Activated naive CD4-positive, alpha-beta T cell (primary cell): ENCODE results near the gene DHX8.
"Not testable (repeated sequence)": the region's sequence is repeated elsewhere in the genome, so short reads cannot be mapped to it uniquely, and the experiment has no call there.

Source experiments
- DNase-seq, 4 experiments: peaks; one replicate each; lab custom pipeline; 2025; lab: John Stamatoyannopoulos, UW

Gene DHX8

DNA sequence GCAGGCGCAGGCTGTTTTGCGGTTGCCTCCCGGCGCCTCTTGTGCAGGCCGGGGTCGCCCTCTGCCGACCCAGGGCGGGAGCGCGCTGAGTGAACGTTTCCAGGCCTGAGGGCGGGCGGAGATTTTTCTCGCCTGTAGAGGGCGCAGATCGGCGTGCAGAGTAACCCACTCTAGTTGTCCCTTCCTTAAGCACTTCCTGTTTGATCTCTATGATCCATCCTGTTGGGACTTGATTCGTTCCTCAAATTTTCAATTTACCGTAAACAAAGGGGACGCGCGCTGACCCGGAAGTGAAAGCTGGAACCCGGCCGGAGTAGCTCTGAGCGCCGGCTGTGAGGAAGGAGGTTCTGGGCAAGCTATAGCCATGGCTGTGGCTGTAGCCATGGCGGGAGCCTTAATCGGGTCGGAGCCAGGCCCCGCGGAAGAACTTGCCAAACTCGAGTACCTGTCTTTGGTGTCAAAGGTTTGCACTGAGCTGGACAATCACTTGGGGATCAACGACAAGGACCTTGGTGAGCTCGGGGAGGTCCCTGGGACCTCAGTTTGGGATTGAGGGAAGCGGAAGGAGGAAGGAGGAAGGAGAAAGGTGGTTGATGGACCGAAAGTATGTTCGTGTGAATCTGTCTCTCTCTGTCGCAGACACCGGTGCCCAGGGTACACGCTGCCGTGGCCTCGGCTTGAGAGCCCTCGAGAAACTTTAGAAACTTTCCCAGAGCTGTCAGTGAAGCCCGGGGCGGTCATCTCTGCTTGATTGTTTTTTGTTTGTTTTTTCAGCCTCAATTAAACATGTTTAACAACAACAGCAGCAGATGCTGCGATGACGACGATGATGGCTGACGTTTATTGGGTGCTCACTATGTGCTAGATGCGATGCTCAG, at the start of gene DHX8:
Gene DHX8 (plus strand): TSS at position 302 of the 878 bp plus-strand sequence. CDS start 63 bp downstream, at position 365.
- DNase-seq, result peak; percentile 96 to 98 (median 96)

GRCh38 chr17:43434902-43435319, 48.9 kb upstream of the DHX8 start:
- DNase-seq, result no peak

GRCh38 chr17:43437756-43438155, 46.0 kb upstream of the DHX8 start:
- DNase-seq, result no peak

- no peak for DNase-seq
These were observed 45.1 kb upstream of the DHX8 start for GRCh38 chr17:43438626-43439025.

- no peak for DNase-seq
These were observed 44.7 kb upstream of the DHX8 start for GRCh38 chr17:43439041-43439440.

DNA sequence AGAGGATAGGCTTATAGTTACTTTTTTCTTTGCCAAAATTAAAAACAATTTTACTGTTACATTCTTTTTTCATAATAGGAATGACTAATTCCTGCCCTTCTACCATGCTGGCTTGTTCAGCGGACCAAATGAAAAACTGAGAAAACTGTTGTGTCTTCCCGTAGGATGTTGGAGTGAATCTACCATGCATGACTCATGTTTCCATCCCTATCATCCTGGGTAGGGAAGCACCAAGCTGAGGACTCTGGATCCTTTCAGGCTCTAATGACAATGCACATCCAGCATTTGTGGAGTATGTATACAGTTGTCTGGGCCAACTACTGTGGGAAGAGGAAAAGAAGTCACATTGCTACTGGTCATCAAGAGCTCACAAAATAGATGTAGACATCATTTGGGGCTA, 41.1 kb upstream of the DHX8 start:
- no peak for DNase-seq

DNA sequence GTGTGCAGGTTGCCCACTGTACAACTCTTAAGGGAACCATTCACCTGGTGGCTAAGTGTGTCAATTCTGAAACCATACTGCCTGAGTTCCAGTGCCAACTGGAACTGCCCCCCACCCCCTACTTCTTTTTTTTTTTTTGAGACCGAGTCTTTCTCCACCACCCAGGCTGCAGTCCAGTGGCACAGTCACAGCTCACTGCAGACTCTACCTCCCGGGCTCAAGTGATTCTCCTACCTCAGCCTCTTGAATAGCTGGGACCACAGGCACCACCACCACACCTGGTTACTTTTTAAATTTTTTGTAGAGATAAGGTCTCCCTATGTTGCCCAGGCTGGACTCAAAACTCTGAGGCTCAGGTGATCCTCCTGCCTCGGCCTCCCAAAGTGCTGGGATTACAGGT, 40.4 kb upstream of the DHX8 start:
- DNase-seq, result no peak

DNA sequence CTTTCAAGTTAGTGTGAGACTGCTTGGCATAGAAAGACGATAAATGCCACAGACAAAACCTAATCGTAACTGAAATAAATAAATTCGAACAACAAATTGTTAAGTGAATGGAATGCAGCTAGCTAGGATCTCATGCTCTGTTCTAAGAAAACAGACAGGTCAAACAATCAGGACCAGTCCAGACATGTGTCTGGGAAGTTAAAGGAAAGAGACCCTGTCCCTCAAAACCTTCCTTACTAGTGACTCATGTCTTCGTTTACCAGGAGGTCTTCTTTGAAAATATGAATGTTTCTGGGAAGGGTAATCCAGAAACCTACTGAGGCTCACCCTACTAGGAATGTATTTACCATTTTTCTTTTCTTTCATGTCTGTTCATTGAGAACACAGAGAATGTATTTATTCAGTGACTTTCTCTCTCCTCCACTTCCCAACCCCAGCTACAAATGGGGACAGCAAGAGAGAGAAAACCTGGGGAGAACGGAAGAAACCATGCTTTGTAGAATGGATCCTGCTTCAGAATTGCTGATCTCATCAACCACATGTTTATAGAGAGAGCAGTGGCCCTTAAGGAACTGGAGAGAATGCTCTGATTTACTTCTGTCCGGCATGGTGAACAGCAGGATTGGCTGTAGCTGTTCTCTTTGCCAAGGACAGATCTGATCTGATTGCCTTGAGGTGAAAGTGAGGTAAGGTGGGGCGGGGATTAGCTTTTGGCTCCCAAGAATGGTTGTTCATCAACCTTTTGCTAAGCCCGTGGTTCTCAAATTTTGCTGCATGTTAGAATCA, 39.4 kb upstream of the DHX8 start:
- DNase-seq, result no peak

- DNase-seq, result no peak
These were observed 38.7 kb upstream of the DHX8 start for GRCh38 chr17:43445009-43445589.

DNA sequence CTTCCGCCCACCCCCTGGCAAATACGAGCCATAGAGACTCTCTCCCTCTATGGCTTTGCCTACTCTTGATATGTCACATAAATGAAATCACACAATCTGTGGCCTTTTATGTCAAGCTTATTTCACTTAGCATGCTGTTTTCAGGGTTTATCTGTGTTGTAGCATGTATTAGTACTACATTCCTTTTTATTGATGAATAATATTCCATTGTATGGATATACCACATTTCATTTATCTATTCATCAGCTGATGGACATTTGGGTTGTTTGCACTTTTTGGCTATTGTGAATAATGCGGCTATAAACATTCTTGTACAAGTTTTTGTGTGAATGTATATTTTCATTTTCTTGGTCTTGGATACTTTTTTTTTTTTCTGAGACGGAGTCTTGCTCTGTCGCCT, 37.0 kb upstream of the DHX8 start:
- no peak for DNase-seq

DNA sequence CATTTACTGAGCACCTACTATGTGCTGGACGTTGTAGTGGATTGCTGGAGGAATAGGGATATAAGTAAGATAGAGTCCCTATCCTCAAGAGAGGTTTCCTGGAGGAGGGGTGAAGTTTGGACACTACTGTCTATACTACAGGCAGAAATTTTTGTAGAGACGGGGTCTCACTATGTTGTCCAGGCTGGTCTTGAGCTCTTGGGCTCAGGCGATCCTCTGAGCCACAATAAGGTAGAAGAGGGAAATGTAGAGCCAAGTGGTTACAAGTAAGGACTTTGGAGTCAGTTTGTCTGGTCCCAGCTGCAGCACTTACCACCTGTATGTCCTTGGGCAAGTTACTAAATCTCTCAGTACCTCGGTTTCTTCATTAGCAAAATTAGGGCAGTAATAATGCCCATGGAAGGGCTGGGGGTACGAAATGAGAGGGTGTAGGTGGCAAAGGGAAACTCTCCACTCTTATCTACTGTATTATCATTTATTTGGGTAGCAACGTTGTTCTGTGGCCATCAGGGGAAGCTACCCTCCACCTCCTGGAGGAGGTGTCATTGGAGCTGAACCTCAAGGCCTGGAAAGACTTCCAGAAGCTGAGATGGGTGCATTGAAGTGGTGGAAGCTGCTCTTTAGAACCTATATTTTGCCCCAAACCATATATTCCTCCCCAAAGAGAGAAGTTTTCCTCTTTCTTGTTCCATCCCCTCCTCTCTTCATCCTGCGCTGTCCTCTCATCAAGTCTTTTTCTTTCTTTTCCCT, 34.9 kb upstream of the DHX8 start:
- no peak for DNase-seq

DNA sequence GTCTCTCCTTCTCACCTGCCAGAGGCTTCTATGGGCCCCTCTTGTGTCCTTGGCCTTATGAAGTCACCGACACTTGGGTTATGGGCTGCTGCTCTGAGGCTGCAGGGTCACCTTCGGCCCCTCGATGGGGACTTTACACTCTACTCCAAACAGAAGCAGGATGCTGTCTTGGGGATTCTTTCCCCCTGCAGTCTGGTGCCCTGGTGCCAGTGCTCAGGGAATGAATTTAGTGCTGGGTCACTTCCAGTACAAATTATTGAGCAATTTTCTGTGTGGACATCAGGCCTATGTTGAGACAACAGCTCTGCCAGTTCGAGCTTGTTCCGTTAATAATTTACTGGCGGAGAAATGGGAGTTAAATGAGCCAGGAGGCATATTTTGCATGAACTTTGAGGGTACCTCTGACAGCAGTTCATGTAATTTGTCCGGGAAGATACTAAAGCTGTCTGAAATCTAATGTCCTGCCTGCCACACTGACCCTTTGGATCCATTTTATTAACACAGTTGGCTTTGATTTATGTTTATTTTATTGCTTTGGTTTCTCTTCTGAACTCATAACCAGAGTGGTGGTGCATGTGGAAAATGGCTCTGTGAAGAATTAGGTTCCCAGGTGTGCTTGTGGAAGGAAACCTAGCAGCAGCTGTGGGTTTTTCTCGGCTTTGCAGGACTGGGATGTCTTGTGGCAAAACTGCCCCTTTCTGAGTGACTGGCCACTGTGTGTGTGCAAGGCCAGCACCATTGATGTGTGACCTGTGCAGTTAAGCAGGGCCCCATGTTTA, 34.1 kb upstream of the DHX8 start:
- no peak for DNase-seq

DNA sequence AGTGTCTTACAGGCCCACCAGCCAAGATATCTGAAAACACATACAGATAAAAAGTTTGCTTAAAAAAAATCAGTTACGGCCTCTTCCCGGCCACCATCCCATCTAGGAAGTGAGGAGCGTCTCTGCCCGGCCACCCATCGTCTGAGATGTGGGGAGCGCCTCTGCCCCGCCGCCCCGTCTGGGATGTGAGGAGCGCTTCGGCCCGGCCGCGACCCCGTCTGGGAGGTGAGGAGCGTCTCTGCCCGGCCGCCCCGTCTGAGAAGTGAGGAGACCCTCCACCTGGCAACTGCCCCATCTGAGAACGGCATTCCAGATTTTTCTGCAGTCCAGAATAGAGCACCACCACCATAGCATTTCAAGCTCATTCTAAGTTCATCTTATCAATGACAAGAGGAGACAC, 33.0 kb upstream of the DHX8 start:
- DNase-seq, result not testable (repeated sequence)

GRCh38 chr17:43451741-43452140, 32.0 kb upstream of the DHX8 start:
- DNase-seq, result not testable (repeated sequence)

DNA sequence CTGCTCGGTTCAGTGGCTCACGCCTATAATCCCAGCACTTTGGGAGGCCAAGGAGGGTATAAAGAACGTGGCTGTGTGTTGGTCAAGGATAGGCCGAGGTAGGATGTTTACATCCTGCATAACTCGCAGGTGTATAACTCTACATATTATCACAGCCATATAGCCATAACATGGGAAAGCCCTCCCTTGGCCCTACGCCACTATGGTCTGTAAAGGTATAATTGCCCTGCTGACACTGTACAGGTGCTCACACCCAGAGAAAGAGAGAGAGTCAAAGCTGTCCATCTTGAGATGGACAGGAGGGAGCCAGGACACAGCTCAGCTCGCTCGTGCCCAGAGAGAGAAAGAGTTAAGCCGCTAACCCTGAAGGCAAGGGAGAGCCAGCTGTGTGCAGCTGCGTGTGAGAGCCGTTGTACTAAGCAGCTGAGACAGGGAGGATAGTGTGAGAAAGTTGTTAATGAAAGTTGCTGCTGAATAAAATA, 30.4 kb upstream of the DHX8 start:
- DNase-seq, result no peak

DNA sequence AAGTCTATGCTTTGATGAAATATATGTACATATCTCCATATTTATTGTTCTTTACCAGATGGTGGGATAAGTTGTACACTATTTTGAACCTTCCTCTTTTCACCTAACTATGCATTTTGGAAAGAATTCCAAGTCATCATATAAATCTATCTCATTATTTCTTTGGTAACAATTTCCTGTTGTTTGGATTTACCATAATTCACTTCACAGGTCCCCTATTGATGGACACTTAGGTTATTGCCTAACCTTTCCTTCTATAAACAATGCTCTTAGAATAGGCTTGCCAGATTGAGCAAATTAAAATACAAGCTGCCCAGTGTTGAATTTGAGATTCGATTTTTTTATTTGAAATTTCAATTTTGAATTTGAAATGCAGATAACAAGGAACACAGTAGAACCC, 28.9 kb upstream of the DHX8 start:
- no peak for DNase-seq

DNA sequence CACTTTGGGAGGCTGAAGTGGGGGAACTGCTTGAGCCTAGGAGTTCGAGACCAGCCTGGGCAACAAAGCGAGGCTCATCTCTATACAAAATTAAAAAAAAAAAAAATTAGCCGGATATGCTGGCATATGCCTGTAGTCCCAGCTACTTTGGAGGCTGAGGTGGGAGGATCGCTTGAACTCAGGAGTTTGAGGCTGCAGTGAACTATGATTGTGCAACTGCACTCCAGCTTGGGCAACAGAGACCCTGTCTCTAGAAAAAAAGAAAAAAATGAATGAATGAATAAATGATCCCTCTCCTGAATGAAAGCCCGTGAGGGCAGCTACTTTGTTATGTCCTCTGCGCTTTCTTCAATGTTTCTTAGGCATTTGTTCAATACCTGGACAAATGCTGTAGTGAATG, 27.7 kb upstream of the DHX8 start:
- no peak for DNase-seq

DNA sequence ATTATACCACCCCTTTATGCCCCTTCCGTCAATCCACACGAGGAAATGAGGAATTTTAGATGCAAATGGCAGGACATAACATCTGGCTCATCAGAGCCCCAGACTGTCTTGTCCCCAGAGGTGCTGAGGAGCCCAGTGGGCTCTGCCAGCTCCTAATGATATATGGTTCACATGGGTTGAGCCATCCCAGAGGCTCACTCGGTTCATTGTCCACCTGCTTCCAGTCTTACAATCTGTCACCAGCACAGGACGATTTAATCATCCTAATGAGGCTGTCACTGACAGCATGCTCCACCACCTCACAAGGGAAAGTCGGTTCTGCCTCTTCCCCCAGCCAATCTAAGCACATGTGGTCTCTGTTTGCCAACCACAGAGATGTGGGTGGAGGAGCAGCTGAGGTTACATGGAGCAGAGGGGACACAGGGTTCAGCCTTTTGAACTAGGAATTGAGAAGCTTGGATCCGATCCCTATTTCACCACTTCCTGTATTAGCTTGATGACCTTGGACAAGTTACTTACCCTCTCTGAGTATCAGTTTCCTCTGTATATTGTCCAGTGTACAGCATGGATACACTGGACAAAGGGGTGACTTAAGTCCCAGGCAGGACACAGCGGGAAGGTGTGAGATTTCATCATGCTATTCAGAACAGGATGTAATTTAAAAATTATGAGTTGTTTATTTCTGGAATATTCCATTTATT, 27.0 kb upstream of the DHX8 start:
- DNase-seq, result no peak

GRCh38 chr17:43457362-43457692, 26.4 kb upstream of the DHX8 start:
- no peak for DNase-seq

DNA sequence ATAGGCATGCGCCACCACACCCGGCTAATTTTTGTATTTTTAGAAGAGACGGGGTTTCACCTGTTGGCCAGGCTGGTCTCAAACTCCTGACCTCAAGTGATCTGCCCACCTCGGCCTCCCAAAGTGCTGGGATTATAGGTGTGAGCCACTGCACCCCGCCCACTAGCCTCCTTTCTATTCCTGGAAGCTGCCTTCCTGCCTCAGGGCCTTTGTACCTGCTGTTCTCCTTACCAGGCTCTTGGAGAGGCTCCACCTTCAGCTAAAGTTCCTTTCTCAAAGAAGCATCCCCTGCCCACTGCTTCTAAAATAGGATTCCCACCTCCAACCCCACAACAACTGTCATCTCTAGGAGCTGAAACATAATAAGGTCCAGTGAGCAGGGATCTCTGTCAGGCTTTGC, 23.9 kb upstream of the DHX8 start:
- not testable (repeated sequence) for DNase-seq

DNA sequence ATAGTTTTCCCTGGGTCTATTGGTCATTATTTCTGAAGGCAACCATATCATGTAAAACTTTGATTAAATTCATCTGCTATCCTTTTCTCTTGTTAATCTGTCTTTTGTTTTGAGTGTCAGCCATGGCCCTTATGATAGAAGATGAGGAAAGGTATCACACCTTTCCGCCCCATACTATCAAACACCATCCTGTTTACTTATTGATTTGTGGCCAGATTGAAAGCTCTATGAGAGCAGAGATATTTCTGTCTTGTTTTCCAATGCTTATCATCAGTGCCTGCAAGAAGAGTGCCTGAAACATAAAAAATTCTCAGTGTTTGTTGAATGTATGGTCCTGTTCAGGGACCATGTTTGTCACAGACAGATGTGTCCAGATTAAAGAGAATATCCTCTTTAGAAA, 22.6 kb upstream of the DHX8 start:
- no peak for DNase-seq
